Thyroid gland (tissue), 4 donors: ENCODE measurements around the gene GPR183. TPM values are rescaled to one million over a fixed set of nuclear protein-coding genes. Genes with fewer than 3 reads are reported as not detected.

Experiments used
- DNase-seq, 2 donors: peaks; one replicate each; pipeline ENCODE4 v3.0.0-alpha.2; 2019
- H3K27ac ChIP-seq, 3 donors: fragments of 200-600 bp; sonication (generic); 1 replicate in 2 of 3; 2 replicates in 1 of 3; pipeline ENCODE4 v1.5.1; 2016 to 2019; ENCODE audit warnings: mild to moderate bottlenecking in 1 of 3, moderate library complexity in 1 of 3
- H3K27me3 ChIP-seq: fragments of 200-600 bp; sonication (generic); one replicate; pipeline ENCODE4 v1.5.1; 2019
- H3K36me3 ChIP-seq, 2 donors: fragments of 200-600 bp; sonication (generic); one replicate each; pipeline ENCODE4 v1.5.1; 2016 to 2019
- H3K4me1 ChIP-seq, 2 donors: fragments of 200-600 bp; sonication (generic); one replicate each; pipeline ENCODE4 v1.5.1; 2017 to 2019
- H3K4me3 ChIP-seq, 3 donors: fragments of 200-600 bp; sonication (generic); replicated peaks in 1 of 3; 1 replicate in 2 of 3; 2 replicates in 1 of 3; pipeline ENCODE4 v1.5.1; 2016; ENCODE audit warnings: mild to moderate bottlenecking in 1 of 3
- H3K9me3 ChIP-seq: fragments of 200-600 bp; sonication (generic); one replicate; pipeline ENCODE4 v1.5.1; 2017
- CTCF ChIP-seq, 6 experiments: fragments of 200-600 bp in 3 of 6; fragments of 450-650 bp in 3 of 6; sonication (generic) in 3 of 6; IDR thresholded peaks; one replicate each; pipeline ENCODE4 v1.5.1; 2016 to 2019; ENCODE audit warnings: antibody characterized with exemption in 6 of 6, mild to moderate bottlenecking in 2 of 6, inconsistent platforms in 1 of 6, moderate library complexity in 1 of 6
- POLR2A ChIP-seq, 2 donors: fragments of 450-650 bp; IDR thresholded peaks; one replicate each; pipeline ENCODE4 v1.6.1; 2017; ENCODE audit warnings: antibody characterized with exemption in 2 of 2, mild to moderate bottlenecking in 2 of 2, moderate library complexity in 1 of 2
- WGBS, 2 donors: methylation state at CpG; one replicate each; pipeline ENCODE4 v1.1.5; 2017; 5-methylcytosine and 5-hydroxymethylcytosine counted together
- intact Hi-C: fragments of 100-400 bp; cut with DNase I; formaldehyde crosslinking; loops from one replicate; pipeline ENCODE4 v1.15.1; 2023
- total RNA-seq, 4 donors: library from RNA; depleted of rRNA; stranded (reverse); fragments of >200 nt; gene quantifications; one replicate each; pipeline ENCODE4 v1.2.3, GENCODE V29; 2016

The GPR183 gene
- total RNA-seq, 4 donors from 2014 or later = 2.5 to 9.7 (median 5.1) TPM

- TF ChIP-seq CTCF (IDR thresholded peaks at IDR 0.05) (no peak), POLR2A (IDR thresholded peaks at IDR 0.05) (no peak)
- no peaks in the 10 kb centered on the region for H3K9me3 ChIP-seq
- no peaks in the 10 kb centered on the region for H3K36me3 ChIP-seq
- DNase-seq = no peak
- no peak overlapping the region for H3K4me3 ChIP-seq
- intact Hi-C loops = no loop called here
- peak overlapping the region in 2 of 3 donors; percentile 4 to 5 for H3K27ac ChIP-seq
- WGBS, 2 donors = 81 to 89% methylated on average over 5 of the region's 5 CpGs
- peaks cover 15 to 25% of the 10 kb centered on the region in 2 donors for H3K4me1 ChIP-seq
- H3K27me3 ChIP-seq = no peaks in the 10 kb centered on the region
Measured at GRCh38 chr13:99305158-99305557, 2.0 kb downstream of the GPR183 start.

- DNase-seq = no peak
- H3K9me3 ChIP-seq = no peaks in the 10 kb centered on the region
- H3K4me1 ChIP-seq = peaks cover 19 to 27% of the 10 kb centered on the region in 2 donors
- TF ChIP-seq CTCF (IDR thresholded peaks at IDR 0.05) (no peak), POLR2A (IDR thresholded peaks at IDR 0.05) (no peak)
- H3K4me3 ChIP-seq = no peak overlapping the region
- peak overlapping the region in 1 of 3 donors; percentile 4 for H3K27ac ChIP-seq
- no peaks in the 10 kb centered on the region for H3K27me3 ChIP-seq
- WGBS, 2 donors = 84 to 88% methylated on average over 4 of the region's 4 CpGs
- intact Hi-C loops = no loop called here
- no peaks in the 10 kb centered on the region for H3K36me3 ChIP-seq
Measured at GRCh38 chr13:99304541-99304940, 2.7 kb downstream of the GPR183 start.

- TF ChIP-seq POLR2A (IDR thresholded peaks at IDR 0.05) = peak in 1 of 2 donors; percentile 16
- TF ChIP-seq CTCF (IDR thresholded peaks at IDR 0.05) = no peak
- no peaks in the 10 kb centered on the region for H3K27me3 ChIP-seq
- intact Hi-C loops = no loop called here
- H3K9me3 ChIP-seq = no peaks in the 10 kb centered on the region
- H3K4me3 ChIP-seq = no peak overlapping the region
- WGBS, 2 donors = 88 to 95% methylated on average over 14 of the region's 14 CpGs
- H3K36me3 ChIP-seq = no peaks in the 10 kb centered on the region
- H3K27ac ChIP-seq = no peak overlapping the region
- DNase-seq = no peak
- peaks cover 19 to 27% of the 10 kb centered on the region in 2 donors for H3K4me1 ChIP-seq
Measured at GRCh38 chr13:99303863-99304521, 3.2 kb downstream of the GPR183 start.

- no peaks in the 10 kb centered on the region for H3K9me3 ChIP-seq
- 96 to 97% methylated on average over 8 of the region's 8 CpGs for WGBS, 2 donors
- intact Hi-C loops = no loop called here
- H3K36me3 ChIP-seq = no peaks in the 10 kb centered on the region
- no peak for DNase-seq
- H3K4me3 ChIP-seq = no peak overlapping the region
- peaks cover 15 to 19% of the 10 kb centered on the region in 2 donors for H3K4me1 ChIP-seq
- TF ChIP-seq CTCF (IDR thresholded peaks at IDR 0.05) (no peak), POLR2A (IDR thresholded peaks at IDR 0.05) (no peak)
- H3K27ac ChIP-seq = no peak overlapping the region
- no peaks in the 10 kb centered on the region for H3K27me3 ChIP-seq
Measured at GRCh38 chr13:99302637-99303505, 4.3 kb downstream of the GPR183 start.
